B cell (primary cell): Measurements from ENCODE around the gene SERPINB1. TPM values are rescaled to one million over a fixed set of nuclear protein-coding genes. Genes with fewer than 3 reads are reported as not detected.
A peak's percentile ranks its signal among the peaks of the same experiment; 100 is the strongest.

Experiments used
- ATAC-seq: fragments of 200-7000 bp; cut with Tn5 transposase; one replicate; pipeline ENCODE4 v1.10.0; 2021; ENCODE audit warnings: low read depth, mild to moderate bottlenecking, moderate number of reproducible peaks, moderate library complexity
- CTCF ChIA-PET: fragments of 350-600 bp; sonication (Branson Sonifier 250); formaldehyde crosslinking; loops from one replicate; lab custom pipeline; 2021; ENCODE audit warnings: antibody characterized with exemption, inconsistent platforms; lab: Charles Lee
- POLR2A ChIA-PET: fragments of 350-600 bp; sonication (Branson Sonifier 250); formaldehyde crosslinking; loops from one replicate; lab custom pipeline; 2021; ENCODE audit warnings: antibody characterized with exemption; lab: Charles Lee
- DNase-seq: peaks from one replicate; pipeline ENCODE4 v3.0.0; 2013
- H2AFZ ChIP-seq: 2 replicates; pipeline ENCODE4 v1.6.1; 2012; ENCODE audit warnings: mild to moderate bottlenecking, low read depth, low read length; ENCODE audit not compliant: insufficient read depth, poor library complexity, severe bottlenecking
- H3K27ac ChIP-seq, 2 donors: 1 replicate in 1 of 2; 2 replicates in 1 of 2; pipeline ENCODE4 v1.5.1; 2012 to 2013; ENCODE audit warnings: low read length in 2 of 2, mild to moderate bottlenecking in 2 of 2, moderate library complexity in 1 of 2
- H3K27me3 ChIP-seq, 4 experiments: fragments of 200-600 bp in 1 of 4; sonication (generic) in 1 of 4; replicated peaks in 1 of 4; 1 replicate in 2 of 4; 2 replicates in 2 of 4; pipeline versions ENCODE4 v1.6.1 to v1.7.0; 2013 to 2016; ENCODE audit warnings: low read length in 3 of 4, mild to moderate bottlenecking in 2 of 4, mixed read lengths in 1 of 4, moderate library complexity in 1 of 4; ENCODE audit not compliant: insufficient read depth in 4 of 4, control insufficient read depth in 3 of 4; ENCODE audit errors: control extremely low read depth in 1 of 4
- H3K36me3 ChIP-seq, 2 experiments: replicated peaks in 1 of 2; 1 replicate in 1 of 2; 2 replicates in 1 of 2; pipeline versions ENCODE4 v1.6.1 to v1.7.1; 2013; ENCODE audit warnings: low read length in 1 of 2; ENCODE audit not compliant: insufficient read depth in 2 of 2, control insufficient read depth in 1 of 2; ENCODE audit errors: control extremely low read depth in 1 of 2, extremely low read depth in 1 of 2
- H3K4me1 ChIP-seq, 2 donors: fragments of 200-600 bp in 1 of 2; sonication (generic) in 1 of 2; 1 replicate in 1 of 2; 2 replicates in 1 of 2; pipeline versions ENCODE4 v1.5.1 to v1.6.1; 2013 to 2017; ENCODE audit warnings: low read length in 2 of 2; ENCODE audit not compliant: control insufficient read depth in 2 of 2, insufficient read depth in 2 of 2
- H3K4me2 ChIP-seq: replicated peaks from 2 replicates; pipeline ENCODE3; 2012; ENCODE audit warnings: mild to moderate bottlenecking, low read depth, low read length; ENCODE audit not compliant: poor library complexity, severe bottlenecking
- H3K4me3 ChIP-seq, 5 experiments: fragments of 200-600 bp in 1 of 5; sonication (generic) in 1 of 5; 1 replicate in 3 of 5; 2 replicates in 2 of 5; pipeline versions ENCODE4 v1.5.1 to v1.7.0; 2011 to 2016; ENCODE audit warnings: low read length in 4 of 5, mild to moderate bottlenecking in 4 of 5, low read depth in 2 of 5, control low read depth in 1 of 5, moderate library complexity in 1 of 5; ENCODE audit not compliant: insufficient read depth in 1 of 5; ENCODE audit errors: control extremely low read depth in 1 of 5, extremely low read depth in 1 of 5
- H3K79me2 ChIP-seq: fragments of 200-600 bp; sonication (generic); one replicate; pipeline ENCODE4 v1.6.0; 2016; ENCODE audit warnings: low read length; ENCODE audit not compliant: control insufficient read depth, insufficient read depth
- H3K9ac ChIP-seq: fragments of 200-600 bp; sonication (generic); 2 replicates; pipeline ENCODE4 v1.6.1; 2017; ENCODE audit warnings: mild to moderate bottlenecking, low read length, moderate library complexity
- H3K9me3 ChIP-seq, 3 donors: one replicate each; pipeline versions ENCODE4 v1.6.1 to v1.7.1; 2013; ENCODE audit warnings: low read length in 2 of 3; ENCODE audit not compliant: control insufficient read depth in 2 of 3, insufficient read depth in 1 of 3; ENCODE audit errors: control extremely low read depth in 1 of 3
- H4K20me1 ChIP-seq: 2 replicates; pipeline ENCODE4 v1.6.0; 2012; ENCODE audit warnings: mild to moderate bottlenecking, low read length; ENCODE audit not compliant: insufficient read depth, control insufficient read depth, poor library complexity, severe bottlenecking
- H3K27ac Mint-ChIP-seq: one replicate; pipeline ENCODE4 v1.8.0; 2021; ENCODE audit warnings: mixed read lengths
- H3K27me3 Mint-ChIP-seq: one replicate; pipeline ENCODE4 v1.8.0; 2021; ENCODE audit warnings: mixed read lengths
- H3K4me1 Mint-ChIP-seq: one replicate; pipeline ENCODE4 v1.8.0; 2021; ENCODE audit warnings: mixed read lengths
- H3K4me3 Mint-ChIP-seq: one replicate; pipeline ENCODE4 v1.8.0; 2021; ENCODE audit warnings: mixed read lengths
- H3K9me3 Mint-ChIP-seq: one replicate; pipeline ENCODE4 v1.8.0; 2022; ENCODE audit warnings: mixed read lengths; ENCODE audit not compliant: insufficient read depth
- EZH2 ChIP-seq: IDR thresholded peaks from 2 replicates; pipeline ENCODE4 v1.6.1; 2012; ENCODE audit warnings: borderline replicate concordance, low read depth, mild to moderate bottlenecking, moderate library complexity, low read length; ENCODE audit not compliant: insufficient read depth, poor library complexity, severe bottlenecking
- WGBS: methylation state at CpG from one replicate; pipeline ENCODE4 v1.1.5; 2013; ENCODE audit warnings: missing lambda C conversion rate; ENCODE audit not compliant: insufficient coverage; 5-methylcytosine and 5-hydroxymethylcytosine counted together
- intact Hi-C: fragments of 100-400 bp; cut with micrococcal nuclease; formaldehyde crosslinking; loops from one replicate; pipeline ENCODE4 v1.10.0; 2022
- polyA plus RNA-seq: library from polyadenylated mRNA; depleted of rRNA; stranded (reverse); fragments of >200 nt; gene quantifications from 2 replicates; pipeline ENCODE4 v1.2.3, GENCODE V29; 2012
- total RNA-seq, 2 donors: library from RNA; stranded (reverse); fragments of 120-200 nt in 1 of 2; gene quantifications; 1 replicate in 1 of 2; 2 replicates in 1 of 2; pipeline versions ENCODE4 v1.2.3 to v1.2.4, GENCODE V29; 2013 to 2022
- TF ChIP-seq, protein P1 (sequence below): fragments of 200-600 bp; IDR thresholded peaks from one replicate; pipeline ENCODE4 v1.8.0; 2022; ENCODE audit warnings: antibody characterized with exemption, mild to moderate bottlenecking

SERPINB1 gene
- total and polyA plus RNA-seq, 2 donors (not counting 1 experiment from before 2014, with no cell fraction given), result 23.2 to 52.5 TPM

DNA sequence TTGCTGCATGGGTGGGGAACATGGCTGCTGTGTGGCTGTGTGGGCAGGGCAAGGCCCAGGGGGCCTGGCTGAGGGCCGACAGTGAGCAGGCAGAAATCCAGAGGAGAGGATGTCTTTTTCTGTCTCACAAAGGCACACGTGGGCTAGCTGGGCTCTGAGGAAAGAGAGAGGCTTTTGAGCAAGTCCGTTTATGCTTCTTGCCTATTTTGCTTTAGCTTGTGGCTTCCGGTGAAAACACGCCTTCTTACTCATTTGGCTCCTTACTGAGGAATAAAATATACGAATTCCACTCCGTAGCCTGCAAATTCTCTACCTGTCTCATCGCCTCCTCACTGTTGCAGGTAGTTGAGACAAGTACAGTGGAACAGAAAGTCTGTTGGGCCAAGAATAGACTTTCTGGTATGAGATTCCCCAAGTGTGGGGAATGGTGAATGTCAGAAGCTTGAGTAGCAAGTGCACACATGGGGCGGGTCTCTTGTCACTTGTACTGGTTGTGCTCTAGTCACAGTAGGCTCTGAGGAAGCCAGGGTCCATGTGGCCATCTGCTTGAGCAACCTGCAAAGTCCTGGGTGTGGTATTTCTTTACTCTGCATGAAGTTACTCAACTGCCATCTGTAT lies 48.0 kb downstream of the SERPINB1 start:
- ChIA-PET CTCF (interaction anchor here (1.0 to 2.5 kb wide), 5 partner anchors 49 to 195 kb away, joined by 3 to 7 read pairs (median 5); no protein-coding TSS in a partner anchor), POLR2A (no interaction called here)
- Histone ChIP-seq H3K4me1 (peaks cover 30 to 41% of the 10 kb centered on the region in 2 donors), H4K20me1 (no peaks in the 10 kb centered on the region), H3K4me3 (no peak overlapping the region), H3K4me2 (peak overlapping the region; percentile 49), H3K9ac (no peak overlapping the region), H2AFZ (peak overlapping the region; percentile 43), H3K27me3 (no peaks in the 10 kb centered on the region), H3K9me3 (no peaks in the 10 kb centered on the region), H3K36me3 (no peaks in the 10 kb centered on the region), H3K79me2 (peaks cover 4% of the 10 kb centered on the region), H3K27ac (peak overlapping the region; percentile 43 to 70)
- Mint-ChIP-seq H3K27me3 (no peaks in the 10 kb centered on the region), H3K4me3 (peak overlapping the region; percentile 23), H3K9me3 (no peaks in the 10 kb centered on the region), H3K4me1 (peaks cover 42% of the 10 kb centered on the region), H3K27ac (peak overlapping the region; percentile 76)
- DNase-seq (peak; percentile 27), ATAC-seq (no peak)
- intact Hi-C loops, result no loop called here
- WGBS, result 26% methylated on average over 3 of the region's 9 CpGs
- TF ChIP-seq EZH2, result no peak
- TF ChIP-seq, protein P1, sequence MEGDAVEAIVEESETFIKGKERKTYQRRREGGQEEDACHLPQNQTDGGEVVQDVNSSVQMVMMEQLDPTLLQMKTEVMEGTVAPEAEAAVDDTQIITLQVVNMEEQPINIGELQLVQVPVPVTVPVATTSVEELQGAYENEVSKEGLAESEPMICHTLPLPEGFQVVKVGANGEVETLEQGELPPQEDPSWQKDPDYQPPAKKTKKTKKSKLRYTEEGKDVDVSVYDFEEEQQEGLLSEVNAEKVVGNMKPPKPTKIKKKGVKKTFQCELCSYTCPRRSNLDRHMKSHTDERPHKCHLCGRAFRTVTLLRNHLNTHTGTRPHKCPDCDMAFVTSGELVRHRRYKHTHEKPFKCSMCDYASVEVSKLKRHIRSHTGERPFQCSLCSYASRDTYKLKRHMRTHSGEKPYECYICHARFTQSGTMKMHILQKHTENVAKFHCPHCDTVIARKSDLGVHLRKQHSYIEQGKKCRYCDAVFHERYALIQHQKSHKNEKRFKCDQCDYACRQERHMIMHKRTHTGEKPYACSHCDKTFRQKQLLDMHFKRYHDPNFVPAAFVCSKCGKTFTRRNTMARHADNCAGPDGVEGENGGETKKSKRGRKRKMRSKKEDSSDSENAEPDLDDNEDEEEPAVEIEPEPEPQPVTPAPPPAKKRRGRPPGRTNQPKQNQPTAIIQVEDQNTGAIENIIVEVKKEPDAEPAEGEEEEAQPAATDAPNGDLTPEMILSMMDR, result no peak
